ENCODE results near the gene HIBCH. TPM values are rescaled to one million over a fixed set of nuclear protein-coding genes. Genes with fewer than 3 reads are reported as not detected.

HIBCH gene
- total and polyA plus RNA-seq, 9 of the 15 experiments (the other 6 are each of a cell fraction or from before 2014, with no cell fraction given), result 17.0 to 65.4 (median 28.3) TPM

DNA sequence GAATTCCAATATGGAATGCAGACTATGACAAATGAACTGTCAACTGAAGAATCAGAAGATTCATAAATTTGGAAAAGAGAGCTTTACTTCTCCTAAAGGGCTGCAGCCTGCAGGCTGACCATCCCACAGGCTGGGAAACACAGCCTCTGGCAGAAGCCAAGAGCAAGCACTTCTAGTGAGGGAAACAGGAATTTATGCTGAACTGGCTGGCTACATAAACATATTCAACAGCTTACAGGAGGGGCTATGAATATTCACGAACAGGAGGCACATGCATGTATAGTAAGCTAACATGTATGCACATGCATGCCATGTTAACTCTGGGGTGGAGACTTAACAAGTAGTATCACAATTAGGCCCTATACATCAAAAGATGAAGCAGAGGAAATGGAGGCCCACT is 17.6 kb downstream of the HIBCH start:
- FAIRE-seq, result no peak
- no peak overlapping the region for H2AFZ ChIP-seq (ENCODE audit: low read depth, low read length)
- DNase-seq (ENCODE audit: extremely low read depth in 1 of 4, low spot score in 3 of 4), result no peak
- in situ Hi-C loops (cut with MboI) (loop anchor here (10.0 kb wide), 1 partner anchor 217 kb away; no protein-coding TSS in a partner anchor), intact Hi-C loops (cut with micrococcal nuclease) (no loop called here)
- TF ChIP-seq ZNF644 (tag; IDR thresholded peaks at IDR 0.05; ENCODE audit: low read depth) (no peak), ZC3H11A (IDR thresholded peaks at IDR 0.05; ENCODE audit: low read depth, low read length) (no peak)
- TF ChIP-seq, protein P1, sequence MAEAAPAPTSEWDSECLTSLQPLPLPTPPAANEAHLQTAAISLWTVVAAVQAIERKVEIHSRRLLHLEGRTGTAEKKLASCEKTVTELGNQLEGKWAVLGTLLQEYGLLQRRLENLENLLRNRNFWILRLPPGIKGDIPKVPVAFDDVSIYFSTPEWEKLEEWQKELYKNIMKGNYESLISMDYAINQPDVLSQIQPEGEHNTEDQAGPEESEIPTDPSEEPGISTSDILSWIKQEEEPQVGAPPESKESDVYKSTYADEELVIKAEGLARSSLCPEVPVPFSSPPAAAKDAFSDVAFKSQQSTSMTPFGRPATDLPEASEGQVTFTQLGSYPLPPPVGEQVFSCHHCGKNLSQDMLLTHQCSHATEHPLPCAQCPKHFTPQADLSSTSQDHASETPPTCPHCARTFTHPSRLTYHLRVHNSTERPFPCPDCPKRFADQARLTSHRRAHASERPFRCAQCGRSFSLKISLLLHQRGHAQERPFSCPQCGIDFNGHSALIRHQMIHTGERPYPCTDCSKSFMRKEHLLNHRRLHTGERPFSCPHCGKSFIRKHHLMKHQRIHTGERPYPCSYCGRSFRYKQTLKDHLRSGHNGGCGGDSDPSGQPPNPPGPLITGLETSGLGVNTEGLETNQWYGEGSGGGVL (CRISPR knock-in tag; IDR thresholded peaks at IDR 0.05), result no peak
- POLR2A ChIA-PET, result interaction anchor here (0.5 to 0.6 kb wide), 2 partner anchors 508 to 562 kb away, joined by 3 read pairs; no protein-coding TSS in a partner anchor
- no peaks in the 10 kb centered on the region for H3K9me1 ChIP-seq (ENCODE audit: control insufficient read depth, insufficient read depth, low read length)
- ATAC-seq, result no peak
- no peak overlapping the region for H3K4me2 ChIP-seq (ENCODE audit: insufficient read depth, low read length)
- no CpG with 5 or more reads among the region's 1 CpG for WGBS (ENCODE audit: insufficient coverage, low coverage, missing lambda C conversion rate)
- peaks cover 2% of the 10 kb centered on the region; the same call in 1 of the 2 replicates for H3K9me3 ChIP-seq (replicated peaks; ENCODE audit: control insufficient read depth, insufficient read depth, low read depth, low read length)
- BruUV-seq (replicated peaks), result no TSS peak
- no peak overlapping the region for H3K4me3 ChIP-seq
- CTCF ChIA-PET (ENCODE audit: low intra/inter-chr PET ratio), result no interaction called here
- peaks cover 0 to 2% of the 10 kb centered on the region in 2 experiments; a peak in 2 of 5 replicates for H3K4me1 ChIP-seq (replicated peaks in 1 of 2; ENCODE audit: control insufficient read depth in 2 of 2, insufficient read depth in 2 of 2, low read length in 2 of 2)
- H3K27ac ChIP-seq (ENCODE audit: extremely low read depth, low read depth, low read length), result no peak overlapping the region
- H3K79me2 ChIP-seq (ENCODE audit: control insufficient read depth, insufficient read depth, low read length), result peaks cover 14% of the 10 kb centered on the region; the same call in 1 of the 3 replicates
- H3K36me3 ChIP-seq (ENCODE audit: control insufficient read depth, insufficient read depth, low read length), result peaks cover 21% of the 10 kb centered on the region; the same call in 2 of the 3 replicates
- H3K9ac ChIP-seq (ENCODE audit: insufficient read depth in 1 of 2, low read depth in 2 of 2, low read length in 2 of 2), result no peak overlapping the region
- H4K20me1 ChIP-seq (replicated peaks; ENCODE audit: control insufficient read depth, insufficient read depth, low read length), result no peaks in the 10 kb centered on the region
- H3K27me3 ChIP-seq (ENCODE audit: control insufficient read depth in 2 of 2, insufficient read depth in 2 of 2, low read length in 2 of 2), result no peaks in the 10 kb centered on the region

All from K562 (cell line).